Heart right ventricle (tissue), 16 donors: ENCODE results near the gene RIBC2. TPM values are rescaled to one million over a fixed set of nuclear protein-coding genes. Genes with fewer than 3 reads are reported as not detected.

Experiments
- ATAC-seq, 8 donors: fragments of 200-7000 bp; cut with Tn5 transposase; one replicate each; pipeline ENCODE4 v1.9.1; 2020; ENCODE audit warnings: mild to moderate bottlenecking in 8 of 8, moderate library complexity in 8 of 8, moderate number of reproducible peaks in 1 of 8
- DNase-seq, 2 donors: peaks; one replicate each; pipeline ENCODE4 v3.0.0-alpha.2; 2020
- H3K27ac ChIP-seq, 10 donors: fragments of 200-600 bp; sonication (generic) in 2 of 10; one replicate each; pipeline versions ENCODE4 v1.5.0 to v1.8.0; 2020 to 2022; ENCODE audit warnings: mild to moderate bottlenecking in 3 of 10
- H3K27me3 ChIP-seq, 7 donors: fragments of 200-600 bp; one replicate each; pipeline ENCODE4 v1.8.0; 2021 to 2022; ENCODE audit warnings: mild to moderate bottlenecking in 2 of 7
- H3K36me3 ChIP-seq, 9 donors: fragments of 200-600 bp; sonication (generic) in 1 of 9; one replicate each; pipeline versions ENCODE4 v1.5.0 to v1.8.0; 2020 to 2022; ENCODE audit warnings: mild to moderate bottlenecking in 2 of 9
- H3K4me1 ChIP-seq, 9 donors: fragments of 200-600 bp; sonication (generic) in 1 of 9; one replicate each; pipeline versions ENCODE4 v1.5.0 to v1.8.0; 2020 to 2022; ENCODE audit warnings: mild to moderate bottlenecking in 4 of 9
- H3K4me3 ChIP-seq, 10 donors: fragments of 200-600 bp; sonication (generic) in 2 of 10; one replicate each; pipeline versions ENCODE4 v1.5.0 to v1.8.0; 2020 to 2022; ENCODE audit warnings: mild to moderate bottlenecking in 7 of 10, moderate library complexity in 2 of 10
- H3K9me3 ChIP-seq, 11 donors: fragments of 200-600 bp in 10 of 11; sonication (generic) in 2 of 11; one replicate each; pipeline versions ENCODE4 v1.5.0 to v1.8.0; 2013 to 2022; ENCODE audit warnings: mild to moderate bottlenecking in 2 of 11, control low read depth in 1 of 11, moderate library complexity in 1 of 11
- WGBS, 2 donors: extraction: QIAGEN DNeasy Blood & Tissue Kit; methylation state at CpG; one replicate each; pipeline ENCODE4 v1.1.7; 2013; ENCODE audit warnings: inconsistent platforms in 1 of 2; 5-methylcytosine and 5-hydroxymethylcytosine counted together
- intact Hi-C, 10 donors: fragments of 100-400 bp; cut with DNase I; formaldehyde crosslinking; loops; one replicate each; pipeline versions ENCODE4 v1.11.1 to v1.14.2; 2022
- polyA plus RNA-seq, 2 donors: library from polyadenylated mRNA; stranded (reverse); fragments of 200-250 nt; gene quantifications; one replicate each; pipeline ENCODE4 v1.2.3, GENCODE V29; 2013
- total RNA-seq, 10 donors: library from RNA; stranded (reverse); fragmentation: NEBNext Ultra II Directional in 3 of 10; extraction: Animal tissue kit (Norgen Biotek cat#: 25700) in 3 of 10; gene quantifications; one replicate each; pipeline versions ENCODE4 v1.2.1 to v1.2.4, GENCODE V29; 2021 to 2023
- TF ChIP-seq, protein P1 (sequence below), 9 donors: fragments of 200-600 bp; sonication (generic) in 2 of 9; IDR thresholded peaks; one replicate each; pipeline versions ENCODE4 v1.5.0 to v1.8.0; 2021 to 2022; ENCODE audit warnings: antibody characterized with exemption in 9 of 9, mild to moderate bottlenecking in 5 of 9, moderate library complexity in 1 of 9
- donor health status: Arrhythmogenic right ventricular cardiomyopathy.
- donor health status: ischemic (EF 13 %, LVEDD 7.1; RV severe dilation, severe dysfunction).
- donor health status: healthy with polysubstance abuse.
- donor health status: DM: no; HTN: yes; CAD: no.
- donor health status: DM: no; HTN: no; CAD: no.
- donor health status: ischemic (EF 25% LVEDD 6.9; RV normal size, moderate dysfunction).
- donor health status: ischemic (EF 25% LVEDD 5.7; RV mildly dilated, moderate dysfunction).
- donor health status: healthy.
- donor health status: DM: yes; HTN: yes; CAD: no.
- donor health status: Ischemic cardiomyopathy.
- donor health status: ischemic (EF 35%, LVEDD 5.7; RV mildly dilated, moderate dysfunction).
- donor health status: nonischemic (EF 11% LVEDD 7.7; RV severe dilation, severe dysfunction).
- donor health status: DM: yes; HTN: yes; CAD: no.
- donor health status: PGD.
- donor health status: ischemic (EF 29% LVEDD 5.4; RV normal size, mild dysfunction).
- donor health status: nonischemic (EF 23%, LVEDD 6.1; RV moderate dilation, normal function).

The RIBC2 gene
- total and polyA plus RNA-seq, 12 donors = 0.06 to 1.2 (median 0.20) TPM; not detected in 9

DNA sequence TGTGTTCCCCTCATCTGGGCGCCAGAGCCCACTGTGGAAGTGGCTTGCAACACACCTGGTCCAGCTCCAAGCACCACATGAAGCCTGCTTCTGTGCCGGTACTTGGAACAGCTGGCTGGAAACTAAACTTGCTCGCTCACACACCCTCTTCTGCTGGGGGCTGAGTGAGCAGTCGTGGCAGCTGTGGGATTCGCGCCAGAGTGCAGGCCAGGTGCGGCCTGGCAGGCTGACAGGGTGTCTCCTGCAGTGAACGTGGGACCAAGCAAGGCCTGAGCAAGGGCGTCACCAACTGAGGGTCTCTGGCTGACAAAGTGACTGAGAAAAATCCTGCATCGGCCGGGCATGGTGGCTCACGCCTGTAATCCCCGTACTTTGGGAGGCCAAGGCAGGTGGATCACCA is 15.3 kb upstream of the RIBC2 start:
- intact Hi-C loops = no loop called here

DNA sequence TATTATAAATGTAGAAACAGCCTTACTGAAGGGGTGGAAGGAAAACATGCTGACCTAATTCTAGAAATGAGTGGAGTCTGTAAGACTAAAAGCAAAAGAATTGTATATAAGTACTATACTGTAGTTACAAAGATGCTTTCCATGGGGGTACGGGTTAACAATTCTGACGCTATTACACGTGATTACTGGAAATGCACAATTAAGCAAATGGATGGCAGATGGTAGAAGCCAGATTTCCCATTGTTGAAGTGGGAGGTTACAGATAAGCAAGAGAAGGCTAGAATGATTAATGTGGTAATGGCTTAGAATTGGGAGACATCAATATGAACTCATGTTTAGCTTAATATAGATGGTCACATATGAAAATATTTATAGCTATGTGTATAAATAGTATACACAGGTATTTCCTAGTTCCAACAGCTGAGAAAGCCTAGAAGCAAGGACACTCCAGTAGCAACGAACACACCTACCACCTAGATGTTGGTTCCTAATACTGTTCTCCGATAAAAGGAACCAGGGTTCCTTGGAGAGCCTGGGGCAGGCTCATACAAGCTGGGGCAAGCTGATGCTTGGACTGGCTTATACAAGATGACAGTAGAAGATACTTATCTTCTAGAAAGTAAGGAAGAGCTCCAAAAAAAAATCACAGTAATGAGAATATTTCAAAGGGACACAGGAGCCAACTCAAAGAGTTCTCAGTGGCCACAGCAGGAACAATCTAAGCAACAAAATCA is 13.6 kb upstream of the RIBC2 start:
- TF ChIP-seq, protein P1, sequence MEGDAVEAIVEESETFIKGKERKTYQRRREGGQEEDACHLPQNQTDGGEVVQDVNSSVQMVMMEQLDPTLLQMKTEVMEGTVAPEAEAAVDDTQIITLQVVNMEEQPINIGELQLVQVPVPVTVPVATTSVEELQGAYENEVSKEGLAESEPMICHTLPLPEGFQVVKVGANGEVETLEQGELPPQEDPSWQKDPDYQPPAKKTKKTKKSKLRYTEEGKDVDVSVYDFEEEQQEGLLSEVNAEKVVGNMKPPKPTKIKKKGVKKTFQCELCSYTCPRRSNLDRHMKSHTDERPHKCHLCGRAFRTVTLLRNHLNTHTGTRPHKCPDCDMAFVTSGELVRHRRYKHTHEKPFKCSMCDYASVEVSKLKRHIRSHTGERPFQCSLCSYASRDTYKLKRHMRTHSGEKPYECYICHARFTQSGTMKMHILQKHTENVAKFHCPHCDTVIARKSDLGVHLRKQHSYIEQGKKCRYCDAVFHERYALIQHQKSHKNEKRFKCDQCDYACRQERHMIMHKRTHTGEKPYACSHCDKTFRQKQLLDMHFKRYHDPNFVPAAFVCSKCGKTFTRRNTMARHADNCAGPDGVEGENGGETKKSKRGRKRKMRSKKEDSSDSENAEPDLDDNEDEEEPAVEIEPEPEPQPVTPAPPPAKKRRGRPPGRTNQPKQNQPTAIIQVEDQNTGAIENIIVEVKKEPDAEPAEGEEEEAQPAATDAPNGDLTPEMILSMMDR (IDR thresholded peaks at IDR 0.05) = no peak
- intact Hi-C loops = no loop called here
- WGBS, 2 donors = 89 to 94% methylated on average over 5 of the region's 5 CpGs
- Histone ChIP-seq H3K4me1 (no peaks in the 10 kb centered on the region), H3K27ac (no peak overlapping the region), H3K9me3 (no peaks in the 10 kb centered on the region), H3K36me3 (no peaks in the 10 kb centered on the region), H3K4me3 (no peak overlapping the region), H3K27me3 (peaks cover 0 to 13% (median 0%) of the 10 kb centered on the region in 7 donors)
- no peak for ATAC-seq
- DNase-seq = no peak

More for the DNA sequence above, 15.3 kb upstream of the RIBC2 start:
- Histone ChIP-seq H3K4me3 (no peak overlapping the region), H3K36me3 (no peaks in the 10 kb centered on the region), H3K9me3 (no peaks in the 10 kb centered on the region), H3K27ac (no peak overlapping the region), H3K4me1 (no peaks in the 10 kb centered on the region), H3K27me3 (peaks cover 0 to 13% (median 0%) of the 10 kb centered on the region in 7 donors)
- WGBS, 2 donors = 91 to 92% methylated on average over 13 of the region's 13 CpGs
- DNase-seq = no peak
- no peak for ATAC-seq
- TF ChIP-seq, protein P1 (IDR thresholded peaks at IDR 0.05) = no peak

DNA sequence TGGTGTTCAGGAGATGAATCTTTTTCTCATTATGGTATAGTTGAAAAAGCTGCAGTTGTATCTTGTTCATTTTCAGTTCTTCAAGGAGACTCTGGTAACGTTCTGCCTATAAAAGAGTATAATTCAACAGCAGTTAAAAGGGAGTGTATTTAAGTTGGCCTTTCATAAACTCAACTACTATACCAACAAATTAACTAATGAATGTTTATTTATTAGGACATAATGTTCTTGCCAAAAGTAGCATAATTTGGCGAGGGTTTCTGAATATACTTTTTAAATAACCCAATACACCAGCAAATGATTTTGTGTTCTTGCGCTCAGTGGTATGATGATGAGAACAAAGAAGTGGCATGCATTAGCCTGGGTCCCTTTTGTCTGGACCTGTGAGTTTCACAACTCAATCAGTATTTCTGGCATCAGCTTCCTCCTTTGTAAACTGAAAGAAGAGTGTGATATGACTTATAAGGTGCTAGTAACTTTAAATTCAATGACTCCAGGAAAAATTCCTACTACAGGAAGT is 11.0 kb upstream of the RIBC2 start:
- H3K36me3 ChIP-seq = no peaks in the 10 kb centered on the region
- no peak overlapping the region for H3K4me3 ChIP-seq
- no peak overlapping the region for H3K27ac ChIP-seq
- intact Hi-C loops = no loop called here
- H3K9me3 ChIP-seq = peaks cover 0 to 1% (median 0%) of the 10 kb centered on the region in 11 donors
- H3K27me3 ChIP-seq = peaks cover 0 to 13% (median 0%) of the 10 kb centered on the region in 7 donors
- no peak for ATAC-seq
- DNase-seq = no peak
- WGBS, 2 donors = 86 to 95% methylated on average over 3 of the region's 3 CpGs
- no peaks in the 10 kb centered on the region for H3K4me1 ChIP-seq
- TF ChIP-seq, protein P1 (IDR thresholded peaks at IDR 0.05) = no peak

DNA sequence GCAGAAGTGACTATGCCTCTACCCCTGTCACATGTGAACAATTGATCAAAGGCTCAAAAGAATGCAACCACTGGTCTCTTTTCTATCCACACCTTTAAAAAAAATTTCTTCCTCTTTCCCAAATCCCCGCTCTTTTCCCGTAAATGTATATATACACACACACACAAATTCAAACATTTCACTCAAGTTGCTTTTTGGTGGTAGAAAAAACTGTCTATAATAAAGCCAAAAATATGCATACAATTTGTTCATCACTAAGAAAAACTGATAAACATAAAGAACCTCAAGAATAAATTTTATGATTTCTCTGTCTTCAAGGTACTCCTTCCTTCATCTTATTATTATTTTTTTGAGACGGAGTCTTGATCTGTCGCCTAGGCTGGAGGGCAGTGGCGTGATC is 5.7 kb upstream of the RIBC2 start:
- no peak for ATAC-seq
- no peak overlapping the region for H3K4me3 ChIP-seq
- TF ChIP-seq, protein P1 (IDR thresholded peaks at IDR 0.05) = no peak
- peaks cover 0 to 6% (median 0%) of the 10 kb centered on the region in 11 donors for H3K9me3 ChIP-seq
- no peak for DNase-seq
- intact Hi-C loops = no loop called here
- H3K27ac ChIP-seq = no peak overlapping the region
- H3K36me3 ChIP-seq = no peaks in the 10 kb centered on the region
- peaks cover 0 to 1% (median 0%) of the 10 kb centered on the region in 9 donors for H3K4me1 ChIP-seq
- WGBS, 2 donors = 98 to 99% methylated on average over 5 of the region's 5 CpGs
- peaks cover 0 to 8% (median 0%) of the 10 kb centered on the region in 7 donors for H3K27me3 ChIP-seq
